Neuron (in vitro differentiated cells): ENCODE data around the gene UBE2E3.
A peak's percentile ranks its signal among the peaks of the same experiment; 100 is the strongest.
"Not testable (repeated sequence)": the region's sequence is repeated elsewhere in the genome, so short reads cannot be mapped to it uniquely, and the experiment has no call there.

Source experiments
- H2AFZ ChIP-seq: one replicate; pipeline ENCODE4 v1.6.1; 2013; ENCODE audit warnings: low read depth, mild to moderate bottlenecking, inconsistent platforms, low read length, moderate library complexity
- H3K27me3 ChIP-seq: one replicate; pipeline ENCODE4 v1.6.1; 2013; ENCODE audit warnings: low read length; ENCODE audit not compliant: insufficient read depth
- H3K36me3 ChIP-seq: one replicate; pipeline ENCODE4 v1.6.1; 2013; ENCODE audit warnings: low read length; ENCODE audit not compliant: insufficient read depth
- H3K4me1 ChIP-seq: one replicate; pipeline ENCODE4 v1.6.1; 2013; ENCODE audit warnings: low read length; ENCODE audit not compliant: insufficient read depth
- H3K4me3 ChIP-seq: 2 replicates; pipeline ENCODE4 v1.5.1; 2013; ENCODE audit warnings: mild to moderate bottlenecking, low read length, moderate library complexity
- H3K9me3 ChIP-seq: one replicate; pipeline ENCODE4 v1.6.1; 2013; ENCODE audit warnings: low read length

Gene UBE2E3

GRCh38 chr2:181073896-181074295, 93.5 kb downstream of the UBE2E3 start:
- Histone ChIP-seq H3K9me3 (no peaks in the 10 kb centered on the region), H3K4me1 (no peaks in the 10 kb centered on the region), H2AFZ (no peak overlapping the region), H3K27me3 (no peaks in the 10 kb centered on the region), H3K36me3 (peaks cover 2% of the 10 kb centered on the region), H3K4me3 (no peak overlapping the region)

- Histone ChIP-seq H2AFZ (no peak overlapping the region), H3K36me3 (peaks cover 2% of the 10 kb centered on the region), H3K4me1 (no peaks in the 10 kb centered on the region), H3K4me3 (no peak overlapping the region), H3K9me3 (no peaks in the 10 kb centered on the region), H3K27me3 (no peaks in the 10 kb centered on the region)
Observed at GRCh38 chr2:181074457-181074856, 94.1 kb downstream of the UBE2E3 start.

GRCh38 chr2:181076658-181077057, 96.3 kb downstream of the UBE2E3 start:
- no peaks in the 10 kb centered on the region for H3K27me3 ChIP-seq
- H3K4me1 ChIP-seq: no peaks in the 10 kb centered on the region
- H3K36me3 ChIP-seq: peaks cover 2% of the 10 kb centered on the region
- H3K9me3 ChIP-seq: no peaks in the 10 kb centered on the region
- H2AFZ ChIP-seq: no peak overlapping the region
- H3K4me3 ChIP-seq: no peak overlapping the region

- Histone ChIP-seq H3K27me3 (no peaks in the 10 kb centered on the region), H2AFZ (no peak overlapping the region), H3K9me3 (no peaks in the 10 kb centered on the region), H3K36me3 (peaks cover 2% of the 10 kb centered on the region), H3K4me3 (no peak overlapping the region), H3K4me1 (no peaks in the 10 kb centered on the region)
Observed at GRCh38 chr2:181077128-181077709, 96.8 kb downstream of the UBE2E3 start.

- no peak overlapping the region for H3K4me3 ChIP-seq
- H3K9me3 ChIP-seq: no peaks in the 10 kb centered on the region
- no peak overlapping the region for H2AFZ ChIP-seq
- H3K4me1 ChIP-seq: no peaks in the 10 kb centered on the region
- H3K36me3 ChIP-seq: no peaks in the 10 kb centered on the region
- no peaks in the 10 kb centered on the region for H3K27me3 ChIP-seq
Observed at GRCh38 chr2:181083140-181083539, 102.7 kb downstream of the UBE2E3 start.

- H3K4me3 ChIP-seq: no peak overlapping the region
- H3K36me3 ChIP-seq: no peaks in the 10 kb centered on the region
Observed at GRCh38 chr2:181085734-181086133, 105.3 kb downstream of the UBE2E3 start.

GRCh38 chr2:181091920-181092319, 111.5 kb downstream of the UBE2E3 start:
- not testable (repeated sequence) for H3K36me3 ChIP-seq, H3K4me1 ChIP-seq, H2AFZ ChIP-seq, H3K27me3 ChIP-seq, H3K9me3 ChIP-seq, H3K4me3 ChIP-seq

More at GRCh38 chr2:181085734-181086133, 105.3 kb downstream of the UBE2E3 start:
- no peaks in the 10 kb centered on the region for H3K9me3 ChIP-seq
- H3K27me3 ChIP-seq: no peaks in the 10 kb centered on the region
- no peaks in the 10 kb centered on the region for H3K4me1 ChIP-seq
- H2AFZ ChIP-seq: no peak overlapping the region

- H3K27me3 ChIP-seq: no peaks in the 10 kb centered on the region
- no peaks in the 10 kb centered on the region for H3K4me1 ChIP-seq
Observed at GRCh38 chr2:181095486-181095885, 115.1 kb downstream of the UBE2E3 start.

GRCh38 chr2:181103659-181104058, 123.3 kb downstream of the UBE2E3 start:
- Histone ChIP-seq H2AFZ (no peak overlapping the region), H3K4me3 (no peak overlapping the region), H3K9me3 (no peaks in the 10 kb centered on the region), H3K27me3 (no peaks in the 10 kb centered on the region), H3K36me3 (no peaks in the 10 kb centered on the region), H3K4me1 (peaks cover 8% of the 10 kb centered on the region)

More at GRCh38 chr2:181095486-181095885, 115.1 kb downstream of the UBE2E3 start:
- Histone ChIP-seq H2AFZ (no peak overlapping the region), H3K4me3 (no peak overlapping the region), H3K9me3 (no peaks in the 10 kb centered on the region), H3K36me3 (no peaks in the 10 kb centered on the region)

GRCh38 chr2:181104512-181105115, 124.2 kb downstream of the UBE2E3 start:
- no peaks in the 10 kb centered on the region for H3K27me3 ChIP-seq
- no peaks in the 10 kb centered on the region for H3K36me3 ChIP-seq
- no peak overlapping the region for H3K4me3 ChIP-seq
- peak overlapping the region; percentile 22 for H2AFZ ChIP-seq
- no peaks in the 10 kb centered on the region for H3K9me3 ChIP-seq
- peaks cover 8% of the 10 kb centered on the region for H3K4me1 ChIP-seq

GRCh38 chr2:181105562-181105961, 125.2 kb downstream of the UBE2E3 start:
- H3K36me3 ChIP-seq: no peaks in the 10 kb centered on the region
- no peaks in the 10 kb centered on the region for H3K27me3 ChIP-seq
- no peak overlapping the region for H3K4me3 ChIP-seq
- no peak overlapping the region for H2AFZ ChIP-seq
- no peaks in the 10 kb centered on the region for H3K9me3 ChIP-seq
- peaks cover 8% of the 10 kb centered on the region for H3K4me1 ChIP-seq

- H3K4me3 ChIP-seq: no peak overlapping the region
- H3K4me1 ChIP-seq: peaks cover 8% of the 10 kb centered on the region
- H2AFZ ChIP-seq: no peak overlapping the region
- no peaks in the 10 kb centered on the region for H3K27me3 ChIP-seq
- H3K9me3 ChIP-seq: no peaks in the 10 kb centered on the region
- no peaks in the 10 kb centered on the region for H3K36me3 ChIP-seq
Observed at GRCh38 chr2:181106229-181106628, 125.8 kb downstream of the UBE2E3 start.

- H3K27me3 ChIP-seq: no peaks in the 10 kb centered on the region
- no peak overlapping the region for H2AFZ ChIP-seq
- H3K36me3 ChIP-seq: no peaks in the 10 kb centered on the region
- no peak overlapping the region for H3K4me3 ChIP-seq
- H3K9me3 ChIP-seq: no peaks in the 10 kb centered on the region
- H3K4me1 ChIP-seq: peaks cover 8% of the 10 kb centered on the region
Observed at GRCh38 chr2:181106789-181107627, 126.6 kb downstream of the UBE2E3 start.
